Calu3 (cell line): ENCODE data around the gene GRSF1. TPM values are rescaled to one million over a fixed set of nuclear protein-coding genes. Genes with fewer than 3 reads are reported as not detected.
"Not testable (repeated sequence)": the region's sequence is repeated elsewhere in the genome, so short reads cannot be mapped to it uniquely, and the experiment has no call there.

Source experiments
- BruUV-seq: library from RNA; stranded (reverse); fragments of 400-500 nt; replicated peaks from 2 replicates; lab custom pipeline; 2021; lab: Mats Ljungman, UMichigan
- CTCF ChIA-PET: fragments of 300-600 bp; sonication (Branson Sonifier 250); formaldehyde crosslinking; loops from one replicate; lab custom pipeline; 2022; ENCODE audit warnings: antibody characterized with exemption; lab: Charles Lee
- DNase-seq: peaks from one replicate; pipeline ENCODE4 v3.0.0; 2022
- H3K27ac Mint-ChIP-seq: one replicate; pipeline ENCODE4 v1.8.0; 2022; ENCODE audit warnings: mixed read lengths; ENCODE audit not compliant: unreplicated experiment
- H3K27me3 Mint-ChIP-seq: one replicate; pipeline ENCODE4 v1.8.0; 2022; ENCODE audit warnings: mixed read lengths; ENCODE audit not compliant: unreplicated experiment
- H3K36me3 Mint-ChIP-seq: one replicate; pipeline ENCODE4 v1.8.0; 2022; ENCODE audit warnings: mild to moderate bottlenecking, moderate library complexity, mixed read lengths; ENCODE audit not compliant: insufficient read depth, unreplicated experiment
- H3K4me1 Mint-ChIP-seq: one replicate; pipeline ENCODE4 v1.8.0; 2022; ENCODE audit warnings: mild to moderate bottlenecking, low read depth, mixed read lengths; ENCODE audit not compliant: unreplicated experiment
- H3K4me3 Mint-ChIP-seq: one replicate; pipeline ENCODE4 v1.8.0; 2022; ENCODE audit warnings: mild to moderate bottlenecking, low read depth, moderate library complexity, mixed read lengths; ENCODE audit not compliant: unreplicated experiment
- H3K9me3 Mint-ChIP-seq: one replicate; pipeline ENCODE4 v1.8.0; 2022; ENCODE audit warnings: low read depth, mixed read lengths; ENCODE audit not compliant: unreplicated experiment
- intact Hi-C: fragments of 100-400 bp; cut with micrococcal nuclease; formaldehyde crosslinking; loops from one replicate; pipeline ENCODE4 v1.10.0; 2022; ENCODE audit not compliant: unreplicated experiment
- total RNA-seq: library from RNA; stranded (reverse); gene quantifications from 2 replicates; pipeline ENCODE4 v1.2.3, GENCODE V29; 2022
- TF ChIP-seq, protein P1 (sequence below): fragments of 200-600 bp; IDR thresholded peaks from one replicate; pipeline ENCODE4 v1.8.0; 2022; ENCODE audit warnings: antibody characterized with exemption; ENCODE audit not compliant: unreplicated experiment

Gene GRSF1
- total RNA-seq, 1 experiment from 2014 or later, result 68.7 TPM

GRCh38 chr4:70772929-70773555 lies 66.6 kb downstream of the GRSF1 start:
- intact Hi-C loops, result no loop called here
- CTCF ChIA-PET, result interaction anchor here (0.6 to 0.8 kb wide), 2 partner anchors 14 to 24 kb away, joined by 3 read pairs; no protein-coding TSS in a partner anchor
- no peak overlapping the region for H3K27ac Mint-ChIP-seq
- no peaks in the 10 kb centered on the region for H3K36me3 Mint-ChIP-seq
- BruUV-seq, result no TSS peak
- no peaks in the 10 kb centered on the region for H3K27me3 Mint-ChIP-seq
- TF ChIP-seq, protein P1, sequence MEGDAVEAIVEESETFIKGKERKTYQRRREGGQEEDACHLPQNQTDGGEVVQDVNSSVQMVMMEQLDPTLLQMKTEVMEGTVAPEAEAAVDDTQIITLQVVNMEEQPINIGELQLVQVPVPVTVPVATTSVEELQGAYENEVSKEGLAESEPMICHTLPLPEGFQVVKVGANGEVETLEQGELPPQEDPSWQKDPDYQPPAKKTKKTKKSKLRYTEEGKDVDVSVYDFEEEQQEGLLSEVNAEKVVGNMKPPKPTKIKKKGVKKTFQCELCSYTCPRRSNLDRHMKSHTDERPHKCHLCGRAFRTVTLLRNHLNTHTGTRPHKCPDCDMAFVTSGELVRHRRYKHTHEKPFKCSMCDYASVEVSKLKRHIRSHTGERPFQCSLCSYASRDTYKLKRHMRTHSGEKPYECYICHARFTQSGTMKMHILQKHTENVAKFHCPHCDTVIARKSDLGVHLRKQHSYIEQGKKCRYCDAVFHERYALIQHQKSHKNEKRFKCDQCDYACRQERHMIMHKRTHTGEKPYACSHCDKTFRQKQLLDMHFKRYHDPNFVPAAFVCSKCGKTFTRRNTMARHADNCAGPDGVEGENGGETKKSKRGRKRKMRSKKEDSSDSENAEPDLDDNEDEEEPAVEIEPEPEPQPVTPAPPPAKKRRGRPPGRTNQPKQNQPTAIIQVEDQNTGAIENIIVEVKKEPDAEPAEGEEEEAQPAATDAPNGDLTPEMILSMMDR, result no peak
- H3K4me3 Mint-ChIP-seq, result no peak overlapping the region
- no peaks in the 10 kb centered on the region for H3K9me3 Mint-ChIP-seq
- no peak for DNase-seq
- H3K4me1 Mint-ChIP-seq, result no peaks in the 10 kb centered on the region

- DNase-seq, H3K36me3 Mint-ChIP-seq, H3K4me3 Mint-ChIP-seq, H3K4me1 Mint-ChIP-seq, H3K27me3 Mint-ChIP-seq, H3K9me3 Mint-ChIP-seq, intact Hi-C loops, H3K27ac Mint-ChIP-seq, BruUV-seq, CTCF ChIA-PET: not testable (repeated sequence)
Observed at GRCh38 chr4:70769396-70769795, 70.3 kb downstream of the GRSF1 start.

DNA sequence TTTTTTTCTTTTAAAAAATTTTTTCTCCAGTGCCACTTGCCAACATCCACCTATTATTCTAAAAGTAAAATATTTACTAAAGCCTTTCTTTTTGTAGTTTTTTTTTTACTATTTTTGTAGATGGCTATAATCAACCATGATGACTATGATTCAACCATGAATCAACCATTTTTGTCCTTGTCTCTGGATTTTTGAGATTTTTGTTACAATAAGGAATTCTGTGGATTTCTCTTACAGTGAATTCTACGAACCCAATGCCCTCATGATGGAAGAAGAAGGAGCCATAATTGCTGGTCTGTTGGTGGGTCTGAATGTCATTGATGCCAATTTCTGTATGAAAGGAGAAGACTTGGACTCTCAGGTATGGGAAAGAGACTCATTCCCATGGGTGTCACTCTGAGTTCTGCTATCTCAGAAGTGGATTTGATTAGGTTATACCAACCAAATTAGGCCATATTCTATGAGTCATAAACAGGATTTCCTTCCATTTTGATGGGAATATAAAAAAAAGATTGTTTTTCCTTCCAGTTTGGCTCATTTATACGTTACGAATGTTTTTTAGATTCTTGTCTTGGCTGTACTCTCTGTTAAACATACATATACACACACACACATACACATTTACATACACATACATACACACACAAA lies 71.3 kb downstream of the GRSF1 start:
- no peaks in the 10 kb centered on the region for H3K9me3 Mint-ChIP-seq
- TF ChIP-seq, protein P1, result no peak
- DNase-seq, result no peak
- BruUV-seq, result no TSS peak
- H3K4me3 Mint-ChIP-seq, result no peak overlapping the region
- intact Hi-C loops, result no loop called here
- H3K36me3 Mint-ChIP-seq, result no peaks in the 10 kb centered on the region
- no peaks in the 10 kb centered on the region for H3K4me1 Mint-ChIP-seq
- no peaks in the 10 kb centered on the region for H3K27me3 Mint-ChIP-seq
- no peak overlapping the region for H3K27ac Mint-ChIP-seq
- CTCF ChIA-PET, result no interaction called here

Other genes starting within 250 kb of the GRSF1 start
- gene AMBN, start 247.6 kb downstream of the GRSF1 start, total RNA-seq, result not detected in 2 replicates
- gene ENAM, start 211.1 kb downstream of the GRSF1 start, total RNA-seq, result 0.26 and 1.0 TPM in 2 replicates
- not detected in 2 replicates for gene JCHAIN, start 173.4 kb downstream of the GRSF1 start, total RNA-seq
- 22.2 and 24.2 TPM in 2 replicates for gene UTP3, start 151.4 kb downstream of the GRSF1 start, total RNA-seq
- gene RUFY3, start 117.9 kb downstream of the GRSF1 start, total RNA-seq, result 25.8 and 33.0 TPM in 2 replicates
- gene MOB1B, start 62.5 kb upstream of the GRSF1 start, total RNA-seq, result 13.3 and 13.4 TPM in 2 replicates
- gene DCK, start 153.8 kb upstream of the GRSF1 start, total RNA-seq, result 12.9 and 13.5 TPM in 2 replicates